Measurements from ENCODE around the gene TMEM54.

Gene TMEM54

DNA sequence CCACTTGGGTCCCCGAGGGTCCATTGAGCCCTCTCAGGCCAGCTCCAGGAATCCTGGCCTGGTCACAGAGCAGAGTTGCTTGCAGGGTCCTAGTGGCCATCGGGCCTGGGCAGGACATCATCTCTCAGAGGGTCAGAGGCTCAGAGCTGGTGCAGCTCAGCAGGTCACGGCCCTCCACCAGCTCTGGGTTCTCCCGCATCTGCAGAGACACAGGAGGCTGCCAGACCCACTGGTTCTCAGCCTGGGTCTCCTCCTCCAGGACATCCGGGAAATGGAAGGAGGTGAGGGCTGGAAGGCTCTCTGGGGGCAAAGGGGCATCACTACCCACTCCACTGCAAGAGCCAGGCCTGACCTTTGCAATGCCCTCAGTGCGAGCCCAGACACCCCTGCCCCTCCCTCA is 6.5 kb downstream of the TMEM54 start:
- no peak for DNase-seq (ENCODE audit: low read depth)
- no peak overlapping the region for H3K4me3 ChIP-seq (ENCODE audit: low read depth, low read length)

DNA sequence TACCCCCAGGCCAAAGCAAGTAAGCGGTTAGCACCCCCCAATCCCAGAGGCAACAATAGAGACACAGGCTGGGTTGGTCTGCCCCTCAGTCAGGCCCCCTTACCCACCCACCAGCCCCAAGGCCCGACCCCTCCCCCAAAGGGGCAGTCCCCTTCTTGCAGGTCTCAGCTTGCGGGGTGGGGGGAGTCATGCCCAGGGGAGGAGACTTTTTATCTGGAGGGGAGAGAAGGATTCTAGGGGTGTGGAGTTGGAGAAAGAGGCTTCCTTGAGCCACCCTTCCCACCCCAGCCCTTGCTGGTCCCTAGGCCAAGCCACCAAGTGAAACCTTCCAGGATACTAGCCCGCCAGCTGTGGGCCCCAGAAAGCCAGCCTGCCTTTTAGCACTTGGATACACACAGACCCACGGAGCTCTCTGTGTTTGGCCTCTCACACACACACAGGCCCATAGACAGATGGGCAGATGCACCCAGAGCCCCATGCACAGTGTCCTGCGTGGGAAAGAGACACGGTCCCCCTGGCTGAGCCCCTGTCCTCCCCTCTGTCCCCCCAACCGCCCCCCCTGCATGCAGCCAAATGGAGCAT is 7.1 kb downstream of the TMEM54 start:
- H3K4me3 ChIP-seq (ENCODE audit: low read depth, low read length): no peak overlapping the region

More for the DNA sequence above, 6.5 kb downstream of the TMEM54 start:
- TF ChIP-seq, protein P1, sequence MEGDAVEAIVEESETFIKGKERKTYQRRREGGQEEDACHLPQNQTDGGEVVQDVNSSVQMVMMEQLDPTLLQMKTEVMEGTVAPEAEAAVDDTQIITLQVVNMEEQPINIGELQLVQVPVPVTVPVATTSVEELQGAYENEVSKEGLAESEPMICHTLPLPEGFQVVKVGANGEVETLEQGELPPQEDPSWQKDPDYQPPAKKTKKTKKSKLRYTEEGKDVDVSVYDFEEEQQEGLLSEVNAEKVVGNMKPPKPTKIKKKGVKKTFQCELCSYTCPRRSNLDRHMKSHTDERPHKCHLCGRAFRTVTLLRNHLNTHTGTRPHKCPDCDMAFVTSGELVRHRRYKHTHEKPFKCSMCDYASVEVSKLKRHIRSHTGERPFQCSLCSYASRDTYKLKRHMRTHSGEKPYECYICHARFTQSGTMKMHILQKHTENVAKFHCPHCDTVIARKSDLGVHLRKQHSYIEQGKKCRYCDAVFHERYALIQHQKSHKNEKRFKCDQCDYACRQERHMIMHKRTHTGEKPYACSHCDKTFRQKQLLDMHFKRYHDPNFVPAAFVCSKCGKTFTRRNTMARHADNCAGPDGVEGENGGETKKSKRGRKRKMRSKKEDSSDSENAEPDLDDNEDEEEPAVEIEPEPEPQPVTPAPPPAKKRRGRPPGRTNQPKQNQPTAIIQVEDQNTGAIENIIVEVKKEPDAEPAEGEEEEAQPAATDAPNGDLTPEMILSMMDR (IDR thresholded peaks at IDR 0.05; ENCODE audit: low read depth, low read length, missing control alignments): no peak

DNA sequence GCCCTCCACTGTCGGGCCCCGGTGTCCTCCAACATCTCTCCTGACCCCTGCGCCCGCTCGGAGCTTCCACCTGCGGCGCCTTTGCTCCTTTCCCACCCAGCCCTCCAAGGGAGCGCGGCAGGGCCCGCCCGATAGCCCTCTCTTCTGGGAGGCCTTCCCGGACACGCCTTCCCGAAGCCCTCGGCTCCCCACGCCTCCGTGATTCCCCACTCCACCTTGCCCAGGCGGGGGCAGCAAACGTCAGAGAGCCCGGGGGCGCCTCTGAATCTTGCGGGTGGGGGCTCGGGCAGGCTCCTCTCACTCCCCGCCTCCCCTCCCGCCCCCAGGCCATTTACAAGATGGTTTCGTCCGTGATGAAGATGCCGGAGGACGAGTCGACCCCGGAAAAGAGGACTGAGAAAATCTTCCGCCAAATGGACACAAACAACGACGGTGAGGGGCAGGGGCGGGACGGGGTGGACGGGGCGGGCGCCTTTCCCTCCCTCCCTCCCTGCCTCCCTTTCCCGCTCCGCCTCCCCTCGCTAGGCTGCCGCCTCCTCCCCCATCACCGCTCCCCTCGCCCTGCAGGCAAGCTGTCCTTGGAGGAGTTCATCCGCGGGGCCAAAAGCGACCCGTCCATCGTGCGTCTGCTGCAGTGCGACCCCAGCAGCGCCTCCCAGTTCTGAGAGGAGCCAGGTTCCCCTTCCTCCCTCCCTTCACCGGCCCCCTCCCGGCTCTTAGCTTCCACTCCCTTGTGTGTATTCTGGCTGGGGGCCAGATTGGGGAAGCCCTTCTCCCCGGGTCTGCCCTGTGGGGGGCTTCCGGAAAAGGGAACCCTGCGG is 7.8 kb downstream of the TMEM54 start:
- TF ChIP-seq, protein P1 (IDR thresholded peaks at IDR 0.05; ENCODE audit: low read depth, low read length, missing control alignments): no peak
- no peak for DNase-seq (ENCODE audit: low read depth)
- H3K4me3 ChIP-seq (ENCODE audit: low read depth, low read length): no peak overlapping the region

More for the DNA sequence above, 7.1 kb downstream of the TMEM54 start:
- TF ChIP-seq, protein P1 (IDR thresholded peaks at IDR 0.05; ENCODE audit: low read depth, low read length, missing control alignments): no peak
- no peak for DNase-seq (ENCODE audit: low read depth)

DNA sequence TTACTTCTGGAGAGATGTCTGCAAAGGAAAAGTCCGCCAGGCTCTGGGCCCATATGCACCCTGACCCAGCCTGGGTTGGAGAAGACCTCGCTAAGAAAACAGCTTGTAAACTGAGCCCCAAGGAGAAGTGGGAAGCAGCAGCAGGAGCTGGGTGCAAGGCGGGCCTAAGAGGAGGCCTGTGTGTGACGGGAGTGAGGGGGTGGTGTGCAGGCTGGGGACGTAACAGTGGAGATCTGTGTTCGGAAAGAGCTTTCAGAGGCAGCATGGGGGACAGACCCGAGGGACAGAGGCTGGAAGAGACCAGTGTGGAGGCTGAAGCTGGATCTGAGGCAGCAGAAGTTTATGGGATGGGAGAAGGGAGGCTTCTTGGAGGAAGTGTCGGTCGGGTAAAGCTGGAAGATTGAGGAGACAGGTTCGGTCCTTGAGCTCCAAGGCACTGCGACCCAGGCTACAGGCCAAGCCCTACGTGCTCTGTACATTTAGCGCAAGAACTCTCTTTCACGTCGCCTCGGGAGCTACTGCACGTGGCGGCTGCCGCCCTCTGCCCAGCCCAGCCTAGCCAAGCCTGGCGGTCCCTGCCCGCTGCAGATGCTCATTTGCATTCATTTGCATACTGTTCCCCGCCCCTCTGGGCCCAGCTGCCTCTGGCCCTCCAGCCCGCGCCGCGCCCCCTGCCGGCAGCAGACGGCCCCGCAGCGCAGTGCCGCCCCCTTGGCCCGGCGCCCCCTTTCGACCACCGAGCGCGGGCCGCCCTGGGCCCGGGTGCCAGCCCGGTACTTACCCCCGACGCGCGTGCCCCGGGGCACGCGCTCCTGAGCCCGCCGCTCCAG is 8.6 kb downstream of the TMEM54 start:
- TF ChIP-seq, protein P1 (IDR thresholded peaks at IDR 0.05; ENCODE audit: low read depth, low read length, missing control alignments): peak; percentile 55
- DNase-seq (ENCODE audit: low read depth): no peak
- no peak overlapping the region for H3K4me3 ChIP-seq (ENCODE audit: low read depth, low read length)

DNA sequence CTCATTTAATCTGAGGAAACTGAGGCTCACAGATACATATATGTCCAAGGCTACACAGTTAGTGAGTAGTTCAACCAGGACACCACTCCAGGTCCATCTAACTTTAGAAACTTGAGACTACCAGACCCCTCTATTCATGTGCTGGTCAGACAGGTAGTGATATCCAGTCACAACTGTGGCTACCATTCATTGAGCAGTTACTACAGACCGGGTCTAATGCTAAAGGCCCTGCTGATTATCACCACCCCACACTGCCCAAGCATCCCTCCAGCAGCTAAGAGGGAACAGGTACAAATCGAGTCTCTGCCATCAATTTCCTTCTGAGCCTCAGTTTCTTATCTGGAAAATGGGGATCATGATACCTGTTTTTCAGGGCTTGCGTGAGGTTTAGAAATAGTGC is 9.6 kb downstream of the TMEM54 start:
- no peak for DNase-seq (ENCODE audit: low read depth)
- TF ChIP-seq, protein P1 (IDR thresholded peaks at IDR 0.05; ENCODE audit: low read depth, low read length, missing control alignments): no peak
- H3K4me3 ChIP-seq (ENCODE audit: low read depth, low read length): no peak overlapping the region

DNA sequence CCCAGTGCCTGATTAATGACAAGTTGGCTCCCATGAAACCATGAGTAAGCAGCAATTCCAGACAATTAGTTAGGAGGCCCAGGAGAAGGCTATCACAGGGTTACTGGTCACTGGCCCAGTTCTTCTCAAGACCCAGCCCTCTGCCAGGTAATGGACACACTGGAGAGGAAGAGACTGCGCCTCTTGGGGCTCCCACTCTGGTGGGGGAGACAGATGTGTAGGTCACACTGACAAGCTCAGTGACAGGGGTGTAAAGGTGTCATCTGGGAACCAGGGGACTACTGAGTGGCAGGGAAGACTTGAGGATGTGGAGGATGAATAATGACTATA is 10.0 kb downstream of the TMEM54 start:
- TF ChIP-seq, protein P1 (IDR thresholded peaks at IDR 0.05; ENCODE audit: low read depth, low read length, missing control alignments): no peak
- H3K4me3 ChIP-seq (ENCODE audit: low read depth, low read length): no peak overlapping the region
- DNase-seq (ENCODE audit: low read depth): no peak
